ENCODE measurements around the gene IL31RA.
"Not testable (repeated sequence)": the region's sequence is repeated elsewhere in the genome, so short reads cannot be mapped to it uniquely, and the experiment has no call there.

IL31RA gene

DNA sequence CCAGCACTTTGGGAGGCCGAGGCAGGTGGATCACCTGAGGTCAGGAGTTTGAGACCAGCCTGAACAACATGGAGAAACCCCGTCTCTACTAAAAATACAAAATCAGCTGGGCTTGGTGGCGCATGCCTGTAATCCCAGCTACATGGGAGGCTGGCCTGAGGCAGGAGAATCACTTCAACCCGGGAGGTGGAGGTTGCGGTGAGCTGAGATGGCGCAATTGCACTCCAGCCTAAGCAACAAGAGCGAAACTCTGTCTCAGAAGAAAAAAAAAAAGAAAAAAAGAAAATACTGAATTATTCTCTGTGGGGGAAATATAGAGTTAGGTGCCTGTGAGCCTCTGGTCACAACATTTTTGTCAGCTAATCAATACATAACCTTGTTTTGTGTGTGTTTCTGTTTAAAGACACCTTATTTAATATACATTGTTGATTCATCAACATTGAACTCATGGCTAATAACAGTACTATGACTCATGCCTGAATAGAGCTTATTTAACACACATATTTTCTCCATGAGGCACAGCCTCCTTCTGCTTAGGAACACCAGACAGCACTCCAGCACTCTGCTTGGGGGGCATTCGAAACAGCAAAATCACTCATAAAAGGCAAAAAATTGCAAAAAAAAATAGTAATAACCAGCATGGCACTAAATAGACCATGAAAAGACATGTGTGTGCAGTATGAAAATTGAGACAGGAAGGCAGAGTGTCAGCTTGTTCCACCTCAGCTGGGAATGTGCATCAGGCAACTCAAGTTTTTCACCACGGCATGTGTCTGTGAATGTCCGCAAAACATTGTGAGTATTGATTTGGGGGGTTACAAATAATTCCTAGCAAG is at the start of gene IL31RA:
IL31RA (plus strand) TSS at position 519 of the 836 bp plus-strand sequence; CDS start at position 733, 214 bp downstream.
- peak; percentile 79 for DNase-seq (ENCODE audit: low spot score)

GRCh38 chr5:55808814-55809213 is 42.3 kb upstream of the IL31RA start:
- not testable (repeated sequence) for DNase-seq (ENCODE audit: low spot score)

- DNase-seq (ENCODE audit: low spot score) = not testable (repeated sequence)
These were observed 35.2 kb upstream of the IL31RA start for GRCh38 chr5:55815939-55816338.

DNA sequence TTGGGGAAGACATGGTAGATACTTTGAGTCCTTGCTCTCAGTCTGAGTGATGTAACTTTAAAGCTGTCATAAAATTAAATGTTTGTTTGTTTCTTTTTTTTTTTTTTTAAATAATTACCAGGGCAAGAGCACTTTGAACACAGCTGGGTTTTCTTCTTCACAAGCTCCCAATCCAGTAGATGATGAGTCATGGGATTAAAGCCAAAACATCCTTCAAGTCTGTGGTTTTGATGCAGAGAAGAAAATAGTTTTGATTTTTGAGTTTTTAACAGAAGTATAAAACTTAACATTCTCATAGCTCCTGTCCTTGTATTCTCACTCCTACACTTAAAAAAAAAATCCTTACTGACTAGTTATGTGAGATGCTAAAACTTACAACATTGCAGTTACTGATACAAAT is 34.8 kb upstream of the IL31RA start:
- DNase-seq (ENCODE audit: low spot score) = peak; percentile 51

GRCh38 chr5:55817030-55817429 is 34.1 kb upstream of the IL31RA start:
- DNase-seq (ENCODE audit: low spot score) = no peak

GRCh38 chr5:55820488-55820887 is 30.7 kb upstream of the IL31RA start:
- DNase-seq (ENCODE audit: low spot score) = no peak

DNA sequence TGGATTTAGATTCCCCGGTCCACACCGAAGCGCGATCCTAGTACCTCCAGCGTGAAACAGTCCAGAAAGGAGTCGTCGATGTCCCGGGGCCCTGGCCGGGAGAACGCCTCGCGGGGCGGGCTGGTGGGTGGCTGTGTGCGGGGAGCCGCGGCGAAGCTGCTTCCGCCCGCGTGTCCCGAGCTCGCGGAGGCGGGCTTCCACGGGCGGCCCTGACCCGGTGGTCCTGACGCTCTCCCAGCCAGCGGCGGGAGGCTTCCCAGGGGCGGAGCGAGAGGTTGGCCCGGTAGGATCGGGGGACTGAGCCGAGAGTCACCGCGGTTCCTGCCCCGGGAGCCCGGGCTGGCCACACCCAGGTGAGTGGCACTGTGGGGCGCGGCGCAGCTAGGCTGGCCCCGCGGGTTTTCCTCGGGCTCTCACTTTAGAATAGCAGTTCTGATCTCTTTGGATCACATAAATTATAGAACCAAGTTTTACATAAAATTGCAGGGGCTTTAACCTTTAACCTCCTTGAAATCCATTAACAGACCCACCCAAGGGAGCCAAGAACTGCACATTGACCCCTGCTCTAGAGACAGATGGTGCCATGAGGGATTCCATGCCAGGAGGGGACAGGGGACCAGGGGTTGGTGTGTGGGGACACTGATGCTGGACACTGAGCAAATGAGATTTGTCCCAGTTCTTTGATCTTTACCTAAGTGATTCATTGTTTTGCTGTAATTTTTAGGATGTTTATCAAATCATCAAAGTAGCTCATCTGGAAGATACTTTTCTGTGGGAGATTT is 29.2 kb upstream of the IL31RA start:
- DNase-seq (ENCODE audit: low spot score) = peak; percentile 5

DNA sequence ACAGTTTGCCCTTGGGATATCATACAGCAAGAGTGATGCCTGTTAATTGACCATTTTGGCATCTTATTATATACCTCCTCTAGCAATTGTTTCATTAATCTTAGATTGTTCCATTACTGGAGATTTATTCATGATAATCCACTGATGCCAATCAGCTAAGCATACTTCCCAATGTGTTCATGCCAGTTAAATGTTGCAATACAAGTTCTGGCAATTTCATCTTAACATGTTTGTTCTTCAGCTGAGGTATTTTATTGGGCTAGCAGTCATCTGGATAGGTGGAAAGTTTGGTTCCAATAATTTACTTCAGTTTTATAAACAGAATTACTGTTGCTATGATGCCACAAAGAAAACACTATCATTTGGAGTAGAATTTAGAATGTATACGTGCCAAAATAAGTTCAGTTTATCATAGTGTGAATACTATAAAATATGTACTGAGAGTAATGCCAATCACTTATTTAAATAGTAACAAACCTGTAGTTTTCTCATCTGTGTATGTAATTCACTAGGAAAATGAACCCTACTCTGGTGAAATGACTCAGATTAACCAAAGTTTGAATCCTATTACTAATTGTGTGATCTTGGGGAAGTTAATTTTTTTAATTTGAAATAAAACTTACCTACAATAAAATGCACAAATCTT is 27.9 kb upstream of the IL31RA start:
- no peak for DNase-seq (ENCODE audit: low spot score)

DNA sequence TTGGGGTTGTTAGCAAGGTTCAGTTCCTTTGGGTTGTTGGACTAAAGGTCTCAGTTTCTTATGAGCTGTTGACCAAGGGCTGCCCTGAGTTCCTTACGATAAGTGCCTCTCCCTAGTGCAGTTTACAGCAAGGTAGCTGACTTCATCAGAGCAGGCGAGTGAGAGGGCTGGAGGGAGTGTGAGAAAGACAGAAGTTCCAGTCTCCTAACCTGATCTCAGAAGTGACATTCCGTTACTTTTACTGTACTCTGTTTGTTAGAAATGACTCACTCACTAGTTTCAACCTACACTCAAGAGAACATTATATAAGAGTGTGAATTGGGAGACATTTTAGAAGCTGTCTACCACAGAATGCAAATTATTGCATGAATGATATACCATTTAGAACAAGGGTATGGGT is 21.2 kb upstream of the IL31RA start:
- peak; percentile 39 for DNase-seq (ENCODE audit: low spot score)

DNA sequence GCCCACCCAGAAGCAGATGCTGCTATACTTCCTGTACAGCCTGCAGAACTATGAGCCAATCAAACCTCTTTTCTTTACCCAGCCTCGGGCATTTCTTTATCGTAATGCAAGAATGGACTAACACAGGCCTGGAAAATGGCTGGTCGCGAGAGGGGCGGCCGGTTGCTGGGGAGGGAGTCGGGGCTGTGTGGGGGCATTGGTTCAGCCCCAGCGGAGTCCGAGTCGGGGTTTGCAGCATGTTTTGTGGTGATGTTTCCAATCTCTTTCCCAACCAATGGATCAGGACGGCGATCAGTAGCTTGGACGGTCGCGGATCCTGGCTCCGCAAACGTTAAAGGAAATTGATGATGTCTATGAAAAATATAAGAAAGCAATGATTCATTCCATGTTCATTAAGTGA is 18.7 kb upstream of the IL31RA start:
- no peak for DNase-seq (ENCODE audit: low spot score)

GRCh38 chr5:55836191-55836590 is 15.0 kb upstream of the IL31RA start:
- DNase-seq (ENCODE audit: low spot score) = no peak

DNA sequence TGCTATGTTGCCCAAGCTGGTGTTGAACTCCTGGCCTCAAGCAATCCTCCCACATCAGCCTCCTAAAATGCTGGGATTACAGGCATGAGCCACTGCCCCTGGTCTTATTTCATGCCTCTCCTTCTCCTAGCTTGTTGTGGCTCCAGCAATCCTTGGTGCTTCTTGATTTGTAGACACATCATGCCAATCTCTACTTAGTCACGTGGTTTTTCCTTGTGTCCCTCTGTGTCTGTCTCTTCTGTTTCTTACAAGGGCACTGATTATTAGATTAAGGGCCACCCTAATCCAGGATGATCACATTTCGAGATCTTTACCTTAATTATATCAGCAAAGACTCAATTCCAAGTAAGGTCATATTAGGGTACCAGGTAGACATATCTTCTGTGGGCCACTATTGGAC is 9.2 kb upstream of the IL31RA start:
- DNase-seq (ENCODE audit: low spot score) = no peak

- DNase-seq (ENCODE audit: low spot score) = no peak
These were observed 3.3 kb upstream of the IL31RA start for GRCh38 chr5:55847837-55848236.

DNA sequence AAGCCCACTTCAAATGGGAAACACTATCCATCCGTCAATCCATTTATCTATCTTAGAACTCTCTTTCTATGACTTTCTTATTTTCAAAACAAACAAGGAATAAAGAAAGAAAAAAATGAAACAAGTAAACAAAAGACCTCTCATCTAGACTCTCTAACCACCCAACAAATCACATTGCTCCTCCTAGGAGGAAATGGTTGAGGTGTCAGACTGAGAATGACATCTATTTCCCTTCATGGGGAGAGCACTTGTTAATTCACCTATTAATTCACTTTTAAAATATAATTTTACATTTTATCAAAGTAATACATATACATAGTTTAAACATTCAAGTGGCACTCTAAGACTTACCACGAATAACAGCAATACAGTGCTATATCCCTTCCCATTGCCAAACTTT is 2.4 kb upstream of the IL31RA start:
- no peak for DNase-seq (ENCODE audit: low spot score)

GRCh38 chr5:55851675-55851979 is 470 bp downstream of the IL31RA start:
- no peak for DNase-seq (ENCODE audit: low spot score)

GRCh38 chr5:55852503-55852902 is 1.3 kb downstream of the IL31RA start:
- DNase-seq (ENCODE audit: low spot score) = no peak

DNA sequence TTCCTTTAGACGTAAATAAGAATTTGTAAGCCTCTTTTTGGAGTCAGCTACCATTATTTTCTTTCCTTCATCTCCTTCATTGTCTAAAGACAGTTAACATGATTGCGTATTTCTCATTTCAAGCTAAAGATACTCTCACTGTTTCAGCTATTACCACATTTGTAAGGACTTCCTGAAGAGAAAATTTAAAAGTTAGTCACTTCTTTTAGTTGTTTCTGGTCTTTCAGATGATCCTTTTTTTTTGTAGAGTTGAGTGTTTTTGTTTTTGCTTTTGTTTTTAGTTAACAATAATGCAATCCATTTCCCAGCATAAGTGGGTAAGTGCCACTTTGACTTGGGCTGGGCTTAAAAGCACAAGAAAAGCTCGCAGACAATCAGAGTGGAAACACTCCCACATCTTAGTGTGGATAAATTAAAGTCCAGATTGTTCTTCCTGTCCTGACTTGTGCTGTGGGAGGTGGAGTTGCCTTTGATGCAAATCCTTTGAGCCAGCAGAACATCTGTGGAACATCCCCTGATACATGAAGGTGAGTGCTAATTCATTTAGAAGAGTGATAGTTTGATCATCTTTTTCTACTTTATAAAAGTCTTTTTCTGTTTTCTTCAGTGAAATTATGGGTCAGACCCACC is 2.0 kb downstream of the IL31RA start:
- DNase-seq (ENCODE audit: low spot score) = no peak

- no peak for DNase-seq (ENCODE audit: low spot score)
These were observed 2.7 kb downstream of the IL31RA start for GRCh38 chr5:55853818-55854217.

- no peak for DNase-seq (ENCODE audit: low spot score)
These were observed 4.4 kb downstream of the IL31RA start for GRCh38 chr5:55855509-55855908.

- no peak for DNase-seq (ENCODE audit: low spot score)
These were observed 5.5 kb downstream of the IL31RA start for GRCh38 chr5:55856516-55857246.

DNA sequence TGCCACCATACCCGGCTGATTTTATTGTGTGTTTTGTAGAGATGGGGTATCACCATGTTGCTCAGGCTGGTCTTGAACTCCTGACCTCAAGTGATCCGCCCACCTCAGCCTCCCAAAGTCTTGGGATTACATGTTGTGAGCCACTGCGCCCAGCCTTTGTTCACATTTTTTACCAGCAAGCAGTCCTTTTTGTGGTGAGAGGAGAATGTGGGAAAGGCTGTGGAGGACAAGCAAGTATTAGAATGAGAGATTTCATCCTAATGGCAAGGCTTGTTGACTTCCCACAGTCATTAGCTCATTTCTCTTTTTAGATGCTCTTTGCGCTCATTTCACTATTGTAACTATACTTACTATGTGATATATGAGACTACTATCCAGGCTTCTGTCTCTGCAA is 6.1 kb downstream of the IL31RA start:
- DNase-seq (ENCODE audit: low spot score) = no peak

- no peak for DNase-seq (ENCODE audit: low spot score)
These were observed 6.9 kb downstream of the IL31RA start for GRCh38 chr5:55858104-55858503.
